PFSK-1 (cell line): ENCODE data around the gene TPP1.

Experiments used
- FOXP2 ChIP-seq: optimal IDR thresholded peaks from 2 replicates; pipeline ENCODE3; 2011; ENCODE audit warnings: borderline replicate concordance, control low read depth, inconsistent platforms; ENCODE audit not compliant: insufficient read depth; ENCODE audit errors: extremely low read length, extremely low read depth
- POLR2AphosphoS5 ChIP-seq: IDR thresholded peaks from 2 replicates; pipeline ENCODE4 v1.6.1; 2012; ENCODE audit warnings: low read depth, mild to moderate bottlenecking, control low read depth, low read length, moderate library complexity
- REST ChIP-seq, 2 experiments: IDR thresholded peaks; 2 replicates each; pipeline versions ENCODE4 v1.6.1 to v1.8.0; 2011 to 2012; ENCODE audit warnings: low read depth in 2 of 2, low read length in 2 of 2, control low read depth in 1 of 2, inconsistent platforms in 1 of 2, mild to moderate bottlenecking in 1 of 2, moderate library complexity in 1 of 2; ENCODE audit not compliant: insufficient read depth in 1 of 2
- SIN3A ChIP-seq: IDR thresholded peaks from 2 replicates; pipeline ENCODE4 v1.6.1; 2012; ENCODE audit warnings: mild to moderate bottlenecking, low read length, moderate library complexity, borderline replicate concordance; ENCODE audit not compliant: insufficient read depth
- TAF1 ChIP-seq: IDR thresholded peaks from 2 replicates; pipeline ENCODE4 v1.6.1; 2012; ENCODE audit warnings: low read length, control low read depth, borderline replicate concordance; ENCODE audit not compliant: insufficient read depth

Gene TPP1

DNA sequence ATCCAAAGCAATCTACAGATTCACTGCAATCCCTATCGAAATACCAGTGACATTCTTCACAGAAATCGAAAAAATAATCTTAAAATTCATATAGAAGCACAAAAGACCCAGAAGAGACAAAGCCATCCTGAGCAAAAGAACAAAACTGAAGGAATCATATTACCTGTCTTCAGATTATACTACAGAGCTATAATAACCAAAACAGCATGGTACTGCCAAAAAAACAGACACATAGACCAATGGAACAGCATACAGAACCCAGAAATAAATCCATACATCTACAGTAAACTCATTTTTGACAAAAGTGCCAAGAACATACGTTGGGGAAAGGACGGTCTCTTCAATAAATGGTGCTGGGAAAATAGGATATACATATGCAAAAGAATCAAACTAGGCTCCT, 34.7 kb downstream of the TPP1 start:
- TF ChIP-seq REST (IDR thresholded peaks at IDR 0.05; ENCODE audit: insufficient read depth in 1 of 2, low read depth in 2 of 2, low read length in 2 of 2) (no peak), POLR2AphosphoS5 (no peak), TAF1 (no peak)

DNA sequence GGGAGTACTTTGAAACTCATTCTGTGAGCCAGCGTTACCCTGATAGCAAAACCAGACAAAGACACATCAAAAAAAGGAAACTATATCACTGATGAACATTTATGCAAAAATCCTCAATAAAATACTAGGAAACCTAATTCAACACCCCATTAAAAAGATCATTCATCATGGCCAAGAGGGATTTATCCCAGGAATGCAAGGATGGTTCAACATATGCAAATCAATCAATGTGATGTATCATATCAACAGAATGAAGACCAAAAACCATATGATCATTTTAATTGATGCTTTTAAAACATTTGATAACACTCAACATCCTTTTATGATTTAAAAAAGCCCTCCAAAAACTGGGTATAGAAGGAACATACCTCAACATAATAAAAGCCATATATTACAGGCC, 35.6 kb downstream of the TPP1 start:
- TF ChIP-seq TAF1 (no peak), FOXP2 (no peak), POLR2AphosphoS5 (no peak), REST (IDR thresholded peaks at IDR 0.05; ENCODE audit: insufficient read depth in 1 of 2, low read depth in 2 of 2, low read length in 2 of 2) (no peak), SIN3A (no peak)

- TF ChIP-seq FOXP2 (no peak), TAF1 (no peak), SIN3A (no peak), POLR2AphosphoS5 (no peak), REST (IDR thresholded peaks at IDR 0.05; ENCODE audit: insufficient read depth in 1 of 2, low read depth in 2 of 2, low read length in 2 of 2) (no peak)
Measured at GRCh38 chr11:6579681-6580080, 39.5 kb downstream of the TPP1 start.

- TF ChIP-seq TAF1 (no peak), POLR2AphosphoS5 (no peak), REST (IDR thresholded peaks at IDR 0.05; ENCODE audit: insufficient read depth in 1 of 2, low read depth in 2 of 2, low read length in 2 of 2) (no peak), FOXP2 (no peak), SIN3A (no peak)
Measured at GRCh38 chr11:6578134-6578533, 41.1 kb downstream of the TPP1 start.
